Testis (tissue), 2 donors: ENCODE measurements around the gene CCDC7.
"Not testable (repeated sequence)": the region's sequence is repeated elsewhere in the genome, so short reads cannot be mapped to it uniquely, and the experiment has no call there.

Source experiments
- CTCF ChIP-seq, 3 experiments: fragments of 450-650 bp in 2 of 3; fragments of 200-600 bp in 1 of 3; sonication (generic) in 1 of 3; IDR thresholded peaks; one replicate each; pipeline ENCODE4 v1.5.1; 2016 to 2019; ENCODE audit warnings: antibody characterized with exemption in 3 of 3, mild to moderate bottlenecking in 2 of 3, moderate library complexity in 1 of 3
- POLR2A ChIP-seq: fragments of 450-650 bp; IDR thresholded peaks from one replicate; pipeline ENCODE4 v1.6.1; 2017; ENCODE audit warnings: antibody characterized with exemption, mild to moderate bottlenecking, moderate library complexity

- not testable (repeated sequence) for TF ChIP-seq CTCF (IDR thresholded peaks at IDR 0.05); POLR2A
These were observed 164.6 kb downstream of the CCDC7 start for GRCh38 chr10:32610543-32610942.
